NCI-H82 (cell line): ENCODE results near the gene CLSTN3.

Source experiments
- DNase-seq: peaks from one replicate; lab custom pipeline; 2025; lab: John Stamatoyannopoulos, UW

Gene CLSTN3

DNA sequence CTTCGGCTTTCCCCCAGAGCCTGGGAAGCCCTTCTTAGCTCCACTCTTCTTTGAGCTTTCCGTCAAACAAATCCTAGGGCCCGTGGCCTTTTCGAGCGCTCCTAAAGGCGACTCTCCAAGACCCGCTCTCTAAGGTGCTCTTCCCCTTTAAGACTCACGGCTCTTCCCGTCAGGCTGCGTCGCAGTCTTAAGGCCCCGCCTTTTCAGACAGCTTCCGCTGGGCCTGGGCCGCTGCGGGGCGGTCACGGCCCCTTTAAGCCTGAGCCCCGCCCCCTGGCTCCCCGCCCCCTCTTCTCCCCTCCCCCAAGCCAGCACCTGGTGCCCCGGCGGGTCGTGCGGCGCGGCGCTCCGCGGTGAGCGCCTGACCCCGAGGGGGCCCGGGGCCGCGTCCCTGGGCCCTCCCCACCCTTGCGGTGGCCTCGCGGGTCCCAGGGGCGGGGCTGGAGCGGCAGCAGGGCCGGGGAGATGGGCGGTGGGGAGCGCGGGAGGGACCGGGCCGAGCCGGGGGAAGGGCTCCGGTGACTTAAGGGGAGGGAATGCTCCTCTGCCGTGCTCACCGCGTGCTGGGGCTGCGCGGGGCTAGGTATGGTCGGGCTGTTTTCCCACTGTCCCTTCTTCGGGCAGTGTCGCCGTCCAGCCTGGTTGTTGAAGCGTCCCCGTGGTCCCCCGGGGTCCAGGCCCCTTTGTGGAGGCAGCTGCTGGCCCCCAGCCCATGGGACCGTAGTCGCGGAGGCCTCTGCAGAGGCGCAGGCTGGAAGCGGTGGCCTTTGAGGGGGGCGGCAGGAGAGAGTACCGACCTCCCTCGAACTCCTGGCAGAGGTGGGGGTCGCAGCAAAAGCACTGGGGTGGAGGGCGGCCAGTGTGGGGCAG, 59.5 kb downstream of the CLSTN3 start, which contains the start of gene PEX5:
TSS of gene PEX5 (plus strand) at position 289 of the 870 bp plus-strand sequence. CDS start 692 bp downstream, outside the sequence.
- DNase-seq: peak; percentile 99

DNA sequence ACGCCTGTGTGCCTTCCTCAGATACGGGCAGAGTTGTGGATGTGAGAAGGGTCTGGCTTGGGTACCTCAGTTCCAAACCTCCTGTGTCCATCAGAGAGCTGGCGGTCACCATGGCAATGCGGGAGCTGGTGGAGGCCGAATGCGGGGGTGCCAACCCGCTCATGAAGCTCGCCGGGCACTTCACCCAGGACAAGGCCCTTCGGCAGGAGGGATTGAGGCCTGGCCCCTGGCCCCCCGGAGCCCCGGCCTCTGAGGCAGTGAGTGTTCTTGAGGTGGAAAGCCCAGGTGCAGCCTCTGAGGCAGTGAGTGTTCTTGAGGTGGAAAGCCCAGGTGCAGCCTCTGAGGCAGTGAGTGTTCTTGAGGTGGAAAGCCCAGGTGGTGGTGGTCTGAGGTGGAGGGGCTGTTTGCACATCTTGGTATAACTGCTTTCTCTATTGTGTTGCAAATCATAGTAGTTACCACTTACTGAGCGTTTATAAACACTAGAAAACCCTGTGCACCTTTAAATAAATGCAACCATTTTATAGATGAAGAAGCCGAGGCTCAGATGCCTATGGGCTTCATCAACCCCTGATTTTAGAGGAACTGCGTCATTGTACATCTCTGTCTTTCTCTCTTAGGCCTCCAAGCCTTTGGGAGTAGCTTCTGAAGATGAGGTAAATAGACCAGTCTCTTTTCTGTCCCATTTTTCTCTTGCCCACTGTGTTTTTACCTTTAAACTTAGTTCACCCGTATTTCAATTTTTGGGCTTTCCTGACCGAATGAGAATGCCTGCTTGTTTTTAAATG, 60.3 kb downstream of the CLSTN3 start:
- DNase-seq: peak; percentile 60

DNA sequence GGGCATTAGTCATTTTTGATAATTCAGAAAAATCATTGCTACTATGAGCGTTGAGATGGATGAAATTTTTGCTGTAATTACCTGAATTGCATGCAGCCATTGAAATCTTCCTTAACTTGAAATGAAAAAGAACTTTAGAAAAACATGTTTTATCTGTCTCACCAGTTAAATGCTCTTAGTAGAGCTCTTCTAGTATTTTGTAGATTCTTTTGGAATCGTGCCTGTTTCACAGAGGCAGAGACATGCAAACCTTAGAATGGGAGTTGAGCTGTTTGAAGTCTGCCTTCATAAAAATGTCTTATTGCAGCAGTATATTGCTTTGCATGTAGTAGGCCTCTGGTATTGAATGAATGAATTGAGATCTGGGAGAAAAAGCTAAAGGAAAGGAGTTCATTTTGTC, 63.5 kb downstream of the CLSTN3 start:
- no peak for DNase-seq

- DNase-seq: peak; percentile 41
Measured at GRCh38 chr12:7197841-7198240, 67.7 kb downstream of the CLSTN3 start.

DNA sequence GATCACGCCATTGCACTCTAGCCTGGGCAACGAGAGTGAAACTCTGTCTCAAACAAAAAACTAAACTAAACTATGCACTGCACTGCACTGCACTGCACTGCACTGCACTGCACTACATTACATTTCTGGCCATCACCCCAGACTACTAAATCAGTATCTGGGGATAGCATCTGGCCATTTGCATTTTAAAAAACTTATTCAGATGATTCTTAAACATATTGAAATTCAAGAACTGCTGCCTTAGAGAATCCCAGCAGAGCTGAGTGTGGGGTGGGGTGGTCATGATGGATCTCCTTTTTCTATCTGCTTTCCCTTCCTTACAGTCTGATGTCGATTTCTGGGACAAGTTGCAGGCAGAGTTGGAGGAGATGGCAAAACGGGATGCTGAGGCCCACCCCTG, 72.9 kb downstream of the CLSTN3 start:
- DNase-seq: no peak

- no peak for DNase-seq
Measured at GRCh38 chr12:7205091-7205490, 74.9 kb downstream of the CLSTN3 start.

GRCh38 chr12:7206691-7207090, 76.5 kb downstream of the CLSTN3 start:
- no peak for DNase-seq

DNA sequence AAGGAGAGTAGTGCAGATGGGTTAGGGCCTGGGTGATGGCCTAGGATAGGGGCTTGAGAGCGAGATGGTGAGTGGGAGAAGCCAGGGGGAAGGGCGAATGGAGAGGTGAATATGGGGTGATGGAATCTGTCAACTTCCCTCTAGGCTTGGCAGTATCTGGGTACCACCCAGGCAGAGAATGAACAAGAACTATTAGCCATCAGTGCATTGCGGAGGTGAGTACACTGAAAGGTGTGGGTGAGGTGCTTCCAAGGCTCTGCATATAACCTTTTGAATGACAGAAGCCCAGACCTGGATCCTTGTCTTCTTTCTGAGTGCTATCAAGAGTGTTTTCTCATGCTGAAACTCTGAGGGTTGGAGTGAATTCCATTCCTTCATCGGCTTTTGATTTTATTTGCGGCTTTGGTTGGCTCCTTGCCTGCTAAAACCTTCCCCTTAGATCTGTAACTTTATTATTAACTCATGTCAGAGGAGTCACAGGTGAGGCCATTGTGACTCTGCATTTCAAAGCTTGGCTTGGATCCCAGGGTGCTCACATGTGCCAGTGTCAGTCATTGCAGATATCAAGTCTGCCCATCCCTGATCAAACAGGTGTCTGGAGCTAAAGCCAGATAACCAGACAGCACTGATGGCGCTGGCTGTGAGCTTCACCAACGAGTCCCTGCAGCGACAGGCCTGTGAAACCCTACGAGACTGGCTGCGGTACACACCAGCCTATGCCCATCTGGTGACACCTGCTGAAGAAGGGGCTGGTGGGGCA, 77.9 kb downstream of the CLSTN3 start:
- DNase-seq: no peak
